ENCODE results near the gene ZNF350.
"Not testable (repeated sequence)": the region's sequence is repeated elsewhere in the genome, so short reads cannot be mapped to it uniquely, and the experiment has no call there.

DNA sequence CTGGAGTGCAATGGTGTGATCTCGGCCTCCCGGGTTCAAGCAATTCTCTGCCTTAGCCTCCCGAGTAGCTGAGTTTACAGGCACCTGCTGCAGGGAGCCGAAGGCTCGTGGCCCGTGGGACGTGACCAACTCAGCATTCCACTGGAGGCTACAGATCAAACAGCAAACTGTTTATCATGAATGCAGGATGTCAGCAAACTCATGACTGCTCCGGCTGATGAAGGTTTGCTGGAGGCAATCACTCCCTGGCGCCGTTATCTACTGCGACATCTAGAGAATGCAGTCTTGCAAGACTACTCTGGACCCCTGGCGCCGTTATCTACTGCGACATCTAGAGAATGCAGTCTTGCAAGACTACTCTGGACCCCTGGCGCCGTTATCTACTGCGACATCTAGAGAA, 10.9 kb downstream of the ZNF350 start:
- not testable (repeated sequence) for TF ChIP-seq EZH2 (IDR thresholded peaks at IDR 0.05); POLR2AphosphoS5 (IDR thresholded peaks at IDR 0.05; ENCODE audit: borderline replicate concordance, low read depth, low read length); FOXP2 (optimal IDR thresholded peaks at IDR 0.05; ENCODE audit: control extremely low read depth, extremely low read length, insufficient read depth)

Measured in SK-N-MC (cell line).